ENCODE results near the gene INPP1.
"Not testable (repeated sequence)": the region's sequence is repeated elsewhere in the genome, so short reads cannot be mapped to it uniquely, and the experiment has no call there.

INPP1 gene

DNA sequence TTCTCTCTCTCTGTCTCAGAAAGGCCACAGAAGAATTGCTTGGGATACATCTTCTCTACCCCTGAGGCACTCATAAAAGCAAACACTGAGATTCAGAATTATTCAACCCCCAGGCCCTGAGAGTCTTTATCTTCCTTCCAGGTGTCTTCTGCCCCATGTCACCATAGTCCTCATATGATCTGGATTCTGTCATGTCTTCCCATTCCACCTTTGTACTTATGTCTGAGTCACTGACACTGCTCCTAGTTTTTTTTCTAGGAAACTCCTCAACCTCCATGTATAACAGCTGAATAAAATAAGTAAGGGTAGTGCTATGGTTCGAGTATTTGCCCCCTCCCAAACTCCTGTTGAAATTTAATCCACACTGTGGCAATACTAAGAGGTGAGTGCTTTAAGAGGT lies 35.4 kb upstream of the INPP1 start:
- Histone ChIP-seq H3K27me3 (no peaks in the 10 kb centered on the region), H3K4me1 (no peaks in the 10 kb centered on the region), H3K9me3 (no peaks in the 10 kb centered on the region), H3K27ac (no peak overlapping the region), H3K36me3 (peaks cover 15 to 16% (median 16%) of the 10 kb centered on the region in 3 donors), H3K4me3 (no peak overlapping the region)
- no peak for DNase-seq
- intact Hi-C loops (cut with DNase I; ENCODE audit: low total_unique reads) = no loop called here
- TF ChIP-seq, protein P1, sequence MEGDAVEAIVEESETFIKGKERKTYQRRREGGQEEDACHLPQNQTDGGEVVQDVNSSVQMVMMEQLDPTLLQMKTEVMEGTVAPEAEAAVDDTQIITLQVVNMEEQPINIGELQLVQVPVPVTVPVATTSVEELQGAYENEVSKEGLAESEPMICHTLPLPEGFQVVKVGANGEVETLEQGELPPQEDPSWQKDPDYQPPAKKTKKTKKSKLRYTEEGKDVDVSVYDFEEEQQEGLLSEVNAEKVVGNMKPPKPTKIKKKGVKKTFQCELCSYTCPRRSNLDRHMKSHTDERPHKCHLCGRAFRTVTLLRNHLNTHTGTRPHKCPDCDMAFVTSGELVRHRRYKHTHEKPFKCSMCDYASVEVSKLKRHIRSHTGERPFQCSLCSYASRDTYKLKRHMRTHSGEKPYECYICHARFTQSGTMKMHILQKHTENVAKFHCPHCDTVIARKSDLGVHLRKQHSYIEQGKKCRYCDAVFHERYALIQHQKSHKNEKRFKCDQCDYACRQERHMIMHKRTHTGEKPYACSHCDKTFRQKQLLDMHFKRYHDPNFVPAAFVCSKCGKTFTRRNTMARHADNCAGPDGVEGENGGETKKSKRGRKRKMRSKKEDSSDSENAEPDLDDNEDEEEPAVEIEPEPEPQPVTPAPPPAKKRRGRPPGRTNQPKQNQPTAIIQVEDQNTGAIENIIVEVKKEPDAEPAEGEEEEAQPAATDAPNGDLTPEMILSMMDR (IDR thresholded peaks at IDR 0.05) = no peak

DNA sequence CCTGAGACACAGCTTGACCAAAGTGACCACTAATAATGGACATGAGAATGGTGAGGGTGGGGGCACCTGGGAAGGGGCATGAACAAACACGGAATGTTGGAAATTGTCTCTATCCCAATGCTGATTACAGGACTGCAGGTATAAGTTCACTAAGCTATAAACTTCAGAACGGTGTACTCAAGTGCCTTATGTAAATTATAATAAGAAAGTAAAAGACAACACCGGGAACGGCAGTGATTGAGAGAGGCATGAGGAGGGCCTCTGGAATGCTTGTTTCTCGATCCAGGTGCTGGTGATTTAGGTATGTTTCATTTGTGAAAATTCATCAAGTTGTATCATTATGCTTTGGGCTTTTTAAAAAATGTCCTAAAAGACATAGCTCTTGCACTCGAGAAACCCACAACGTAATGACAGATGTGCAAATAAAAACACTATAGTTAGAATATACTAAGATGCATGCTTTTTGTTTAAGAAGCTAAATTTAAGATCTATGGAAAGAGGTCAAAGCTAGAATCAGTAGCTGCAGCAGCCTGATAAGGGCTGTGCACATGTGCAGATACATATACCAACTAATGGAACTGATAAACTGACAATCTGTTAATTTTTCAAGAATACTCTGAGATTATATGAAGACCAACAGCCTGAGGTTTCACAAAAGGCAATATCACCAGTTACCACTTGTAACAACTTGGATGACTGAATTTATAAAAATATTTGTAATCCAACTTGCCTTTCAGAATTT lies 31.3 kb upstream of the INPP1 start:
- no peak for DNase-seq
- H3K36me3 ChIP-seq = peaks cover 8 to 16% (median 15%) of the 10 kb centered on the region in 3 donors
- no peak overlapping the region for H3K27ac ChIP-seq
- H3K9me3 ChIP-seq = no peaks in the 10 kb centered on the region
- no peak overlapping the region for H3K4me3 ChIP-seq
- H3K27me3 ChIP-seq = no peaks in the 10 kb centered on the region
- peaks cover 0 to 29% (median 9%) of the 10 kb centered on the region in 4 donors for H3K4me1 ChIP-seq
- intact Hi-C loops (cut with DNase I; ENCODE audit: low total_unique reads) = no loop called here
- TF ChIP-seq, protein P1 (IDR thresholded peaks at IDR 0.05) = no peak

DNA sequence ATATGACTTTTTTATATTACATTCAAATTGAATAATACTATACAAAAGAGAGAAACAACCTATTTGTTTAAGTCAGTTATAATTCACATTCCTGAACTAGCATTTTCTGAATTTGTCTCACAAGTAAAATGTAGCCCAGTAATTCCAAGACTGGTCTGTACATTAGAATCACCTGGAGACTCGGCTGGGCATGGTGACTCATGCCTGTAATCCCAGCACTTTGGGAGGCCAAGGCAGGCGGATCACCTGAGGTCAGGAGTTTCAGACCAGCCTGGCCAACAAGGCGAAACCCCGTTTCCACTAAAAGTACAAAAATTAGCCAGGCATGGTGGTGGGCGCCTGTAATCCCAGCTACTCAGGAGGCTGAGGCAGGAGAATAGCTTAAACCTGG lies 30.8 kb upstream of the INPP1 start:
- H3K27ac ChIP-seq; H3K9me3 ChIP-seq; H3K4me3 ChIP-seq; intact Hi-C loops (cut with DNase I; ENCODE audit: low total_unique reads); DNase-seq; H3K27me3 ChIP-seq: not testable (repeated sequence)
- Histone ChIP-seq H3K4me1 (peaks cover 0 to 31% (median 11%) of the 10 kb centered on the region in 4 donors), H3K36me3 (peaks cover 8 to 16% (median 15%) of the 10 kb centered on the region in 3 donors)

DNA sequence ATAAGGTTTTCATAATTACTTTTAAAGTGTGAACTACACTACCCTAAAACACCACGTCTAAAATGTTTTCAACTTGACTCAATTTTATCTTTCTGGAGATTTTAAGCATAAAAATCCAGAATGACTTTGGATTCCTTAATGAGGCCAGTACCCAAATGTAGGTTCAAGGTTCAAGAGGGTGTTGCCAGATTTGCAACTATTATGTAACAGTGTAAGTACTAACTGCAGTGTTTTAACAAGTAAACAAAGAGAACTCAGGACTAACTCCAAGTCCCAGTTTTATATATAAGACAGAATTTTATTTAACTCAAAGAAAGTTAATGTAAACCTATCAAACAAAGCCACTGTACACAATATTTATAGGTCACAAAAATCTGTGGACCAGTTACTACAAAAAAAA lies 29.5 kb upstream of the INPP1 start:
- H3K27me3 ChIP-seq = no peaks in the 10 kb centered on the region
- no peak overlapping the region for H3K27ac ChIP-seq
- intact Hi-C loops (cut with DNase I; ENCODE audit: low total_unique reads) = no loop called here
- H3K36me3 ChIP-seq = peaks cover 8 to 16% (median 15%) of the 10 kb centered on the region in 3 donors
- H3K4me3 ChIP-seq = no peak overlapping the region
- DNase-seq = no peak
- peaks cover 0 to 43% (median 19%) of the 10 kb centered on the region in 4 donors for H3K4me1 ChIP-seq
- H3K9me3 ChIP-seq = no peaks in the 10 kb centered on the region
- TF ChIP-seq, protein P1 (IDR thresholded peaks at IDR 0.05) = no peak

DNA sequence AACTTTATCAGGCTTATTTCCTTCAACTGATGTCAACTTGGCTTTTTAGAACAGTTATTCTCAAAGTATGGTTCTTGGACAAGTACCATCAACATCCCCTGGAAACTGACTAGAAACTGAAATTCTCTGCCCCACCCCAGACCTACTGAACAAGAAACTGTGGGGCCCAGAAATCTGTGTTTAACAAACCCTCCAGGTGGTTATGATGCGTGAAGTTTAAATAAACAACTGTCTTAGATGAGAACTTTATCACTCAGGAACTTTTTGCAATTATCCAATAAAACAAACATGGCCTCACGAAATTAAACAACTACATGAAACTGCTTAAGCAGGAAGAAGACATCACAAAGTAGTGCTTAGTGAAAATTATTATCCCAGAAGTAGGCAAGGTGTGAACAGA lies 28.1 kb upstream of the INPP1 start:
- intact Hi-C loops (cut with DNase I; ENCODE audit: low total_unique reads) = no loop called here
- Histone ChIP-seq H3K27me3 (no peaks in the 10 kb centered on the region), H3K4me3 (no peak overlapping the region), H3K4me1 (peaks cover 0 to 46% (median 21%) of the 10 kb centered on the region in 4 donors), H3K9me3 (no peaks in the 10 kb centered on the region), H3K27ac (no peak overlapping the region), H3K36me3 (peaks cover 0 to 13% (median 4%) of the 10 kb centered on the region in 3 donors)
- DNase-seq = no peak
- TF ChIP-seq, protein P1 (IDR thresholded peaks at IDR 0.05) = no peak

DNA sequence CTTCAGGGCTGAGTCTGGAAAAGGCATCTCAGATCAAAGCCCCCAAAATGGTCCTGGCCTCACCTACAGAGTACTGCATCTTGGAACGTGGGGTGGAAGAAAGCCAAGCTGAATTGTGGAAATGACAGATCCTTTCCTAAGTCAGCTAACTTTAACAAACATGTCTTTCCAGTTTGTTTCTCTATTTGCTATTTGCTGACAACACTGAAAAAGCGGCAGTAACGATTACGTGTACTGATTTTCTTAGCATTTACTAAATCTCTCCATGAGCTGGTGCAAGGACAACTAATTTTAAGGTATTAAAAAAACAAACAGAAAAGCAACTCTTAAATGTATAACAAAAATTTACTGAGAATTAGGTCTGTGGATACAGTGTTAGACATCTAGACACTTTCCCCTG lies 24.9 kb upstream of the INPP1 start:
- H3K27me3 ChIP-seq = no peaks in the 10 kb centered on the region
- H3K36me3 ChIP-seq = no peaks in the 10 kb centered on the region
- intact Hi-C loops (cut with DNase I; ENCODE audit: low total_unique reads) = no loop called here
- DNase-seq = no peak
- TF ChIP-seq, protein P1 (IDR thresholded peaks at IDR 0.05) = no peak
- peak overlapping the region; percentile 89 to 91 for H3K27ac ChIP-seq
- peak overlapping the region; percentile 80 to 86 for H3K4me3 ChIP-seq
- H3K9me3 ChIP-seq = no peaks in the 10 kb centered on the region
- peaks cover 0 to 48% (median 21%) of the 10 kb centered on the region in 4 donors for H3K4me1 ChIP-seq

Data from tibial artery (tissue), 4 donors.